HCT116 (cell line): ENCODE data around the gene SLC16A4. TPM values are rescaled to one million over a fixed set of nuclear protein-coding genes. Genes with fewer than 3 reads are reported as not detected.

Source experiments
- ATAC-seq: fragments of 200-7000 bp; cut with Tn5 transposase; 2 replicates; pipeline ENCODE4 v1.9.1; 2020; ENCODE audit warnings: mild to moderate bottlenecking, moderate library complexity
- BruUV-seq: library from RNA; stranded (reverse); fragments of 400-500 nt; replicated peaks from 2 replicates; lab custom pipeline; 2021; lab: Mats Ljungman, UMichigan
- CTCF ChIA-PET: fragments of 300-600 bp; sonication (Branson Sonifier 250); formaldehyde crosslinking; loops from one replicate; lab custom pipeline; 2021; ENCODE audit warnings: antibody characterized with exemption; lab: Charles Lee
- POLR2A ChIA-PET: fragments of 300-600, 350-600 bp; sonication (Branson Sonifier 250); formaldehyde crosslinking; loops from one replicate; lab custom pipeline; 2021; ENCODE audit warnings: antibody characterized with exemption; lab: Charles Lee
- RAD21 ChIA-PET, 2 experiments: fragments of 300-600 bp; sonication (Branson Sonifier 250); formaldehyde crosslinking; loops; one replicate each; lab custom pipeline; 2023; ENCODE audit warnings: low total read pairs in 2 of 2; ENCODE audit not compliant: uncharacterized antibody in 2 of 2, unreplicated experiment in 2 of 2, low non-redundant PET in 1 of 2; lab: Charles Lee
- DNase-seq: peaks from one replicate; pipeline ENCODE4 v3.0.0-alpha.2; 2010; ENCODE audit warnings: low read depth, low spot score
- H2AFZ ChIP-seq: fragments of 200-600 bp; shearing (Covaris generic), sonication (generic); 2 replicates; pipeline ENCODE4 v1.6.1; 2017; ENCODE audit warnings: low read depth, mixed run types, mixed read lengths, antibody characterized with exemption, low read length; ENCODE audit not compliant: poor library complexity, severe bottlenecking
- H3K27ac ChIP-seq: 2 replicates; pipeline ENCODE4 v1.5.1; 2012; ENCODE audit warnings: low read depth, low read length
- H3K27me3 ChIP-seq: fragments of 200-600 bp; sonication (generic); 2 replicates; pipeline ENCODE4 v1.6.1; 2016; ENCODE audit warnings: mixed run types, low read length, mixed read lengths; ENCODE audit not compliant: insufficient read depth
- H3K36me3 ChIP-seq, 2 experiments: fragments of 200-500 bp in 1 of 2; fragments of 200-600 bp in 1 of 2; sonication (Bioruptor generic) in 1 of 2; sonication (generic) in 1 of 2; 2 replicates each; pipeline versions ENCODE4 v1.5.1 to v1.6.1; 2014 to 2016; ENCODE audit warnings: low read length in 2 of 2, inconsistent platforms in 1 of 2, mixed read lengths in 1 of 2, mixed run types in 1 of 2; ENCODE audit not compliant: insufficient read depth in 2 of 2, control insufficient read depth in 1 of 2
- H3K4me1 ChIP-seq, 2 experiments: fragments of 200-600 bp in 1 of 2; sonication (generic) in 1 of 2; 2 replicates each; pipeline versions ENCODE4 v1.5.1 to v1.6.1; 2012 to 2017; ENCODE audit warnings: low read length in 2 of 2, inconsistent platforms in 1 of 2, mild to moderate bottlenecking in 1 of 2, mixed read lengths in 1 of 2, mixed run types in 1 of 2, moderate library complexity in 1 of 2; ENCODE audit not compliant: insufficient read depth in 2 of 2, control insufficient read depth in 1 of 2
- H3K4me2 ChIP-seq: fragments of 200-600 bp; sonication (generic); 2 replicates; pipeline ENCODE4 v1.6.1; 2017; ENCODE audit warnings: mixed run types, low read length, mixed read lengths
- H3K4me3 ChIP-seq, 2 experiments: fragments of 200-600 bp in 1 of 2; sonication (generic) in 1 of 2; replicated peaks in 1 of 2; 2 replicates each; pipeline ENCODE4 v1.5.1; 2011 to 2016; ENCODE audit warnings: low read length in 2 of 2, control low read depth in 1 of 2, low read depth in 1 of 2, mild to moderate bottlenecking in 1 of 2, mixed read lengths in 1 of 2, mixed run types in 1 of 2
- H3K79me2 ChIP-seq: fragments of 200-600 bp; sonication (generic); 2 replicates; pipeline ENCODE4 v1.6.1; 2017; ENCODE audit warnings: mild to moderate bottlenecking, mixed run types, low read length, moderate library complexity, mixed read lengths; ENCODE audit not compliant: insufficient read depth
- H3K9ac ChIP-seq: fragments of 200-600 bp; sonication (generic); 2 replicates; pipeline ENCODE4 v1.6.1; 2016; ENCODE audit warnings: low read length, mixed read lengths
- H3K9me2 ChIP-seq: fragments of 200-600 bp; sonication (generic), shearing (Covaris generic); 2 replicates; pipeline ENCODE4 v1.6.1; 2017; ENCODE audit warnings: mixed run types, mild to moderate bottlenecking, moderate library complexity; ENCODE audit not compliant: insufficient read depth
- H3K9me3 ChIP-seq, 2 experiments: fragments of 200-500 bp in 1 of 2; fragments of 200-600 bp in 1 of 2; sonication (Bioruptor generic) in 1 of 2; sonication (generic) in 1 of 2; 2 replicates each; pipeline ENCODE4 v1.6.1; 2014 to 2017; ENCODE audit warnings: low read length in 2 of 2, mixed read lengths in 2 of 2, inconsistent platforms in 1 of 2, low read depth in 1 of 2, mild to moderate bottlenecking in 1 of 2, mixed run types in 1 of 2, moderate library complexity in 1 of 2; ENCODE audit not compliant: control insufficient read depth in 1 of 2, insufficient read depth in 1 of 2
- H4K20me1 ChIP-seq: fragments of 200-600 bp; sonication (generic), shearing (Covaris generic); 2 replicates; pipeline ENCODE4 v1.6.1; 2017; ENCODE audit warnings: mixed run types, mild to moderate bottlenecking, moderate library complexity; ENCODE audit not compliant: insufficient read depth
- CEBPB ChIP-seq: IDR thresholded peaks from 2 replicates; pipeline ENCODE4 v1.6.1; 2012; ENCODE audit warnings: low read depth
- CTCF ChIP-seq, 3 experiments: fragments of 200-600 bp in 1 of 3; sonication (generic) in 1 of 3; IDR thresholded peaks in 2 of 3; conservative IDR thresholded peaks in 1 of 3; 2 replicates each; pipeline ENCODE4 v1.5.1; 2012 to 2017; ENCODE audit warnings: low read depth in 2 of 3, low read length in 2 of 3, antibody characterized with exemption in 1 of 3, borderline replicate concordance in 1 of 3, control low read depth in 1 of 3, mild to moderate bottlenecking in 1 of 3, mixed read lengths in 1 of 3, mixed run types in 1 of 3, moderate library complexity in 1 of 3; ENCODE audit not compliant: insufficient read depth in 1 of 3
- ELF1 ChIP-seq: IDR thresholded peaks from 2 replicates; pipeline ENCODE4 v1.6.1; 2012; ENCODE audit warnings: low read depth, borderline replicate concordance
- EZH2 ChIP-seq: fragments of 200-600 bp; sonication (generic); IDR thresholded peaks from 2 replicates; pipeline ENCODE4 v1.6.1; 2017; ENCODE audit warnings: antibody characterized with exemption, mixed run types
- FOSL1 ChIP-seq: IDR thresholded peaks from 2 replicates; pipeline ENCODE4 v1.6.1; 2012; ENCODE audit warnings: low read depth
- MAX ChIP-seq: IDR thresholded peaks from 2 replicates; pipeline ENCODE4 v1.6.1; 2012
- POLR2AphosphoS5 ChIP-seq: IDR thresholded peaks from 2 replicates; pipeline ENCODE4 v1.6.1; 2011; ENCODE audit warnings: mild to moderate bottlenecking, low read depth, low read length, moderate library complexity
- REST ChIP-seq: IDR thresholded peaks from 2 replicates; pipeline ENCODE4 v1.6.1; 2012; ENCODE audit warnings: low read depth
- SRF ChIP-seq: IDR thresholded peaks from 2 replicates; pipeline ENCODE4 v1.6.1; 2012; ENCODE audit warnings: low read depth
- TCF7L2 ChIP-seq: IDR thresholded peaks from 2 replicates; pipeline ENCODE4 v1.7.0; 2011; ENCODE audit warnings: borderline replicate concordance, inconsistent platforms; ENCODE audit not compliant: insufficient read depth, insufficient read length; ENCODE audit errors: extremely low read depth
- YY1 ChIP-seq: IDR thresholded peaks from 2 replicates; pipeline ENCODE4 v1.6.1; 2011; ENCODE audit warnings: low read length, low read depth, moderate library complexity, mild to moderate bottlenecking; ENCODE audit not compliant: insufficient replicate concordance; ENCODE audit errors: extremely low read depth
- ZBTB33 ChIP-seq: IDR thresholded peaks from 2 replicates; pipeline ENCODE4 v1.6.1; 2011; ENCODE audit warnings: mild to moderate bottlenecking, low read length, moderate library complexity; ENCODE audit not compliant: insufficient replicate concordance; ENCODE audit errors: extremely low read depth
- ZFX ChIP-seq: fragments of 450-650 bp; IDR thresholded peaks from 2 replicates; pipeline ENCODE4 v1.6.1; 2017
- ZNF274 ChIP-seq: fragments of 200-500 bp; sonication (Bioruptor generic); IDR thresholded peaks from 2 replicates; pipeline ENCODE4 v1.6.1; 2014; ENCODE audit warnings: mild to moderate bottlenecking, low read depth, low read length, inconsistent platforms
- intact Hi-C: fragments of 100-400 bp; cut with micrococcal nuclease; formaldehyde crosslinking; loops from 2 replicates; pipeline ENCODE4 v1.10.0; 2022
- total RNA-seq: library from RNA; stranded (reverse); gene quantifications from one replicate; pipeline ENCODE4 v1.2.1, GENCODE V29; 2021; ENCODE audit not compliant: unreplicated experiment

Gene SLC16A4
- total RNA-seq, 1 experiment from 2014 or later = 0.20 TPM

DNA sequence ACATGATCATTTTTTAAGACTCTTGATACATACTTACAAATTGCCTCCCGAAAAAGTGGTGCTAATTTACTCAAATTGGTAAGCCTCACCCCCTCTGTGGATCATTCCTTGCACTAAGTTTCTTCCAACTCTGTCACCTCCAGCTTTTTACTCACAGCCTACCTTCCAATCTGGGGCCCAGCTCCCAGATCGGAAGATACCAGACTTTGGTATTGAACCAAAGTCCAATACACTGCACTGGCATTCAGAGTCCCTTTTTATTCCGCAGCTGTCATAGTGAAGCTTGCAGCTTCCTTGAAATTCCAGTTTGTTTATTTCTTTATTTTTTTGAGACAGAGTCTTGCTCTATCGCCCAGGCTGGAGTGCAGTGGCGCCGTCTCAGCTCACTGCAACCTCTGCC, 18.5 kb upstream of the SLC16A4 start:
- Histone ChIP-seq H3K9ac (no peak overlapping the region), H4K20me1 (no peaks in the 10 kb centered on the region), H3K4me2 (peak overlapping the region; percentile 93; the same call in 1 of the 2 replicates), H3K9me3 (no peaks in the 10 kb centered on the region), H3K27ac (no peak overlapping the region), H3K27me3 (no peaks in the 10 kb centered on the region), H3K9me2 (no peaks in the 10 kb centered on the region), H3K4me3 (no peak overlapping the region), H2AFZ (no peak overlapping the region), H3K36me3 (peaks cover 0 to 2% of the 10 kb centered on the region in 2 experiments; a peak in 2 of 4 replicates), H3K79me2 (peaks cover 34% of the 10 kb centered on the region), H3K4me1 (peaks cover 4 to 14% of the 10 kb centered on the region in 2 experiments; a peak in 3 of 4 replicates)
- intact Hi-C loops = loop anchor here (5.0 kb wide), 1 partner anchor 207 kb away; no protein-coding TSS in a partner anchor
- ATAC-seq = no peak
- DNase-seq = no peak
- no TSS peak for BruUV-seq
- ChIA-PET RAD21 (interaction anchor here (1.1 to 1.9 kb wide), 4 partner anchors 51 to 202 kb away, joined by 3 to 5 read pairs (median 4); no protein-coding TSS in a partner anchor), CTCF (interaction anchor here (1.2 to 2.3 kb wide), 5 partner anchors 24 to 87 kb away, joined by 3 to 16 read pairs (median 6); partner anchors contain the start of gene RBM15), POLR2A (interaction anchor here (1.0 to 2.5 kb wide), 3 partner anchors 10 to 70 kb away, joined by 3 to 11 read pairs (median 7); partner anchors contain the start of gene RBM15)
- TF ChIP-seq MAX (no peak), ZNF274 (no peak), ELF1 (no peak), SRF (no peak), ZFX (no peak), TCF7L2 (no peak), EZH2 (no peak), REST (no peak), FOSL1 (no peak), ZBTB33 (no peak), CTCF (IDR thresholded peaks at IDR 0.05 in 2 of 3, conservative IDR thresholded peaks at IDR 0.05 in 1 of 3; ENCODE audit: borderline replicate concordance in 1 of 3, insufficient read depth in 1 of 3, low read depth in 2 of 3, low read length in 2 of 3) (no peak), YY1 (no peak), CEBPB (no peak), POLR2AphosphoS5 (no peak)
